A673 (cell line): ENCODE data around the gene TCF7.

Source experiments
- EZH2 ChIP-seq: fragments of 200-600 bp; sonication (generic); IDR thresholded peaks from 2 replicates; pipeline ENCODE4 v1.6.1; 2017; ENCODE audit warnings: borderline replicate concordance, low read depth, mild to moderate bottlenecking, mixed read lengths, antibody characterized with exemption, low read length; ENCODE audit not compliant: poor library complexity, severe bottlenecking
- TF ChIP-seq, protein P1 (sequence below): fragments of 300-800, 200-600 bp; sonication (generic); conservative IDR thresholded peaks from 2 replicates; pipeline ENCODE4 v1.5.1; 2017; ENCODE audit warnings: low read depth, mild to moderate bottlenecking, antibody characterized with exemption, low read length, moderate library complexity, mixed read lengths

- TF ChIP-seq, protein P1, sequence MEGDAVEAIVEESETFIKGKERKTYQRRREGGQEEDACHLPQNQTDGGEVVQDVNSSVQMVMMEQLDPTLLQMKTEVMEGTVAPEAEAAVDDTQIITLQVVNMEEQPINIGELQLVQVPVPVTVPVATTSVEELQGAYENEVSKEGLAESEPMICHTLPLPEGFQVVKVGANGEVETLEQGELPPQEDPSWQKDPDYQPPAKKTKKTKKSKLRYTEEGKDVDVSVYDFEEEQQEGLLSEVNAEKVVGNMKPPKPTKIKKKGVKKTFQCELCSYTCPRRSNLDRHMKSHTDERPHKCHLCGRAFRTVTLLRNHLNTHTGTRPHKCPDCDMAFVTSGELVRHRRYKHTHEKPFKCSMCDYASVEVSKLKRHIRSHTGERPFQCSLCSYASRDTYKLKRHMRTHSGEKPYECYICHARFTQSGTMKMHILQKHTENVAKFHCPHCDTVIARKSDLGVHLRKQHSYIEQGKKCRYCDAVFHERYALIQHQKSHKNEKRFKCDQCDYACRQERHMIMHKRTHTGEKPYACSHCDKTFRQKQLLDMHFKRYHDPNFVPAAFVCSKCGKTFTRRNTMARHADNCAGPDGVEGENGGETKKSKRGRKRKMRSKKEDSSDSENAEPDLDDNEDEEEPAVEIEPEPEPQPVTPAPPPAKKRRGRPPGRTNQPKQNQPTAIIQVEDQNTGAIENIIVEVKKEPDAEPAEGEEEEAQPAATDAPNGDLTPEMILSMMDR = no peak
- TF ChIP-seq EZH2 = no peak
Observed at GRCh38 chr5:134133995-134134541, 19.6 kb downstream of the TCF7 start.
